GM18511 (cell line): ENCODE results near the gene SKAP1.
"Not testable (repeated sequence)": the region's sequence is repeated elsewhere in the genome, so short reads cannot be mapped to it uniquely, and the experiment has no call there.

Experiments
- ATAC-seq: cut with Tn5 transposase; IDR thresholded peaks from one replicate; pipeline ENCODE4 v1.9.1; 2021; ENCODE audit warnings: mild to moderate bottlenecking, moderate library complexity; ENCODE audit not compliant: unreplicated experiment

SKAP1 gene

DNA sequence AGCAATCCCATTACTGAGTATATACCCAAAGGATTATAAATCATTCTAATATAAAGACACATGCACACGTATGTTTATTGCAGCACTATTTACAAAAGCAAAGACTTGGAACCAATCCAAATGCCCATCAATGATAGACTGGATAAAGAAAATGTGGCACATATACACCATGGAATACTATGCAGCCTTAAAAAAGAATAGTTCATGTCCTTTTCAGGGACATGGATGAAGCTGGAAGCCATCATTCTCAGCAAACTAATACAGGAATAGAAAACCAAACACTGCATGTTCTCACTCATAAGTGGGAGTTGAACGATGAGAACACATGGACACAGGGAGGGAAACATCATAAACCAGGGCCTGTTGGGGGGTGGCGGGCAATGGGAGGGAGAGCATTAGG is 19.3 kb upstream of the SKAP1 start:
- ATAC-seq = not testable (repeated sequence)

GRCh38 chr17:48445248-48445620 is 15.2 kb upstream of the SKAP1 start:
- ATAC-seq = no peak

- ATAC-seq = no peak
Observed at GRCh38 chr17:48444516-48445247, 14.7 kb upstream of the SKAP1 start.

- no peak for ATAC-seq
Observed at GRCh38 chr17:48443712-48444111, 13.7 kb upstream of the SKAP1 start.

- no peak for ATAC-seq
Observed at GRCh38 chr17:48442819-48443218, 12.8 kb upstream of the SKAP1 start.

DNA sequence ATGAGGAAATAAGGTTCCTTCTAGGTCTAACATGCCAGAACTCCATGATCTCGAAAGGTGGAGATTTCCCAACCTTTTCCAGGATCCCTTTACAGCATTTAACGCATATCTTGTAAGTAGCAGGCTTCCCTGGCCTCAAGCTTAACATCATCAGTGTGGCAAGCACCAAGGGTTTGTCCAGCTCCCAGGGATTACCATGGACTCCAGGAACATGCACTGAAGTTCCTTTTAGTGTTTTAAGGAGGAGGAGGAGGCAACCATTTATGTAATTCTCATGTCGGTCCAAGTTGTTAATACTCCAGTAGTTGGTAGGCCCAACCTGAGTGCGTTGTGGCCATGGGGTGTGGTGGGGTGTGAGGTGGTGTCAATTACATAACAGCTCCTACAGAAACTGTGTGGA is 11.8 kb upstream of the SKAP1 start:
- no peak for ATAC-seq

DNA sequence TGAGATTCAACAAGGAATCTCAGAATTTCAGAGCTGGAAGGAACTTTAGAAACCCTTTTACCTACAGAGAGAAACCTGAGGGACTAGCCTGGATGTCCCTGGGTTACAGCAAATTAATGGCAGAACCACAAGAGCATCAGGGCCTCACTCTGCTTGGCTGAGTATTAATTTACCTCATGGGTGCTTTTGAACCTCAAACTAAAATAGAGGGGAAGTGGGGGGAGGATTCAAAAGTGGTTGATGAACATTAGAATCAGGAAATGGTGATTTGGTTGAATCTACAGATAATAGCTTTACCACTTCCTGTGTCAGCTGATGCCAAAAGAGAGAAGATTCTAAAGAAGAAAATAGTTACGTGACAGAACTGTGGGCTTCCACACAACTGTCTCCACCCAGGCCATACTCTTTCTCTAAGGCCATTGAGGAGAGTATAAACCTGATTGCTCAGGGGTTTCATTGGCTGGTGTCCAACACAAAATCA is 11.3 kb upstream of the SKAP1 start:
- ATAC-seq = peak; percentile 63

DNA sequence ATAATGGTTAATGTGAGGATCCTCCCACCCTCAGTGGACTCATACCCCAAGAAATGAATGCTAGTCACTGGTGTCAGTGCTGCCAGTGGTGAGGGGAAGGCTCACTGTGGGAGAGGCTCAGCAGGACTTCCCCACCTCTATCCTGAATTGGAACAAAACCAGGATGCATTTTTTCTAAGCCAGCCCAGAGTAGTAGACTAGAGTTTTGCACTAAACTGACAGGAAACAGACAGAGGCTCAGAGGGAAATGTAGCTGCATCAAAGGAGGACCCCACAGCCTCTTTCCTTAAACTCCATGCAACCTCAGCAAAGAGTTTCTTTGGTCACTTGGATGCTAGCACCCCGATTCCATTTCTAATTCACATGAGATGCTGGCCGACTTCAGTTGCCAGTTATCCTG is 10.7 kb upstream of the SKAP1 start:
- no peak for ATAC-seq

- no peak for ATAC-seq
Observed at GRCh38 chr17:48439875-48440505, 10.0 kb upstream of the SKAP1 start.

GRCh38 chr17:48439110-48439850 is 9.3 kb upstream of the SKAP1 start:
- ATAC-seq = peak; percentile 53

- no peak for ATAC-seq
Observed at GRCh38 chr17:48438516-48439061, 8.6 kb upstream of the SKAP1 start.

GRCh38 chr17:48433896-48434295 is 3.9 kb upstream of the SKAP1 start:
- ATAC-seq = no peak

DNA sequence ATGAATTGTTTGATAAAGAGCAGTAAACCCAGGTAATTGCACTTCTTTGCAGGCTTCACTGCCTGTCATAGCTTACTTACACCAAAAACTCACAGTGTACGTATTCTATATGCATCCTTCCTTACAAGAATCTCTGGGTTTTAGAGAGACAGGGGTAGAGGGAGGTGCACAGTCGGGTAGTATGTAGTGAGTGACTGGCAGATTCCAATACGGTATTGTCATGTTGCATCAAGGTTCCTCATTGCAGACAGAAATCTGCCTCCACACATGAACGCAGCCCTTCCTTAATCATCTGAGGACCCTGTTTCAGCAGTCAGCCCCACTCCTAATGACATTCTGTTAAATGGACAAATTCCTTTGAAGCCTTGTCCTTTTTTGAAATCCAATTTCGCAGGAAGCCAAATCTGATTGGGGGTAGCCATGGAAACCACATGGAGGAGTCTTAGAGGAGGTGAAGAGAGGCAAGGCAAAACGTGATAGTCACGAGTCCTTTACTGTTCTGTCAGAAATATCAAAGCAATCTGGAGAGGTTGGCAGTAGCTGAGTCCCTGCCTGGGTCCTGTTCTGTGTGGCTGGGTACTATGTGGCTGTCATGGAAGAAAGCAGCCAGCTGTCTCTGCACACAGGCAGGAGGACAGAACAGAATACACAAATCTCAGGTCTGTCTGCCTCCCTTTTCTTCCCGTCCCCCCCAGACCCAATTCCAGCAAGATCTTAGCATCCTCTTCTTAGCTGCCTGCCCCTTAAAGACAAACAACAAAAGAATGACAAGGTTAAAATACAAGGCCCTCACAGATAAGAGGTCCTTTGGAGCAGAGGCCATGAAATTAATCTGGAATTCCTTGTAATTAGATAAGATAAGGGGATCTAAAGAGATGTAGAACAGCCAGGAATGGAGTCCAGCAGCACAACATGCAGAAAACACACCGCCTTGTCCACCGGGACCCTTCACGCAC is 3.1 kb upstream of the SKAP1 start:
- ATAC-seq = no peak

- ATAC-seq = peak; percentile 39
Observed at GRCh38 chr17:48429156-48429555, 858 bp downstream of the SKAP1 start.

GRCh38 chr17:48427598-48427997 is 2.4 kb downstream of the SKAP1 start:
- ATAC-seq = peak; percentile 62

GRCh38 chr17:48426761-48427500 is 3.1 kb downstream of the SKAP1 start:
- no peak for ATAC-seq

GRCh38 chr17:48426019-48426665 is 3.9 kb downstream of the SKAP1 start:
- no peak for ATAC-seq

DNA sequence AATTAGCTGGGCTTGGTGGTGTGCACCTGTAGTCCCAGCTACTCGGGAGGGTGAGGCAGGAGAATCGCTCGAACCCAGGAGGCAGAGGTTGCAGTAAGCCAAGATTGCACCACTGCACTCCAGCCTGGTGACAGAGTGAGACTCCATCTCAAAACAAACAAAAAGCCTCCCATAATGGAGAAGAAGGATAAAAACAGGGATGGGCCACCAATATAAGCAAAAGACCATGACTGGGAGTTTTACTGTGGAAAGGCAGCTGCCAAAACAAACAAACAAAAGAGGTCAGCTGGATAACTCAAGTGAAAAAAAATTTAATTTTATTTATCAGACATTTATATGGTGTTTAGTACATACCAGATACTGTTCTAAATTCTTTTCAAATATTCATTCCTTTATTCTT is 8.0 kb downstream of the SKAP1 start:
- ATAC-seq = not testable (repeated sequence)

DNA sequence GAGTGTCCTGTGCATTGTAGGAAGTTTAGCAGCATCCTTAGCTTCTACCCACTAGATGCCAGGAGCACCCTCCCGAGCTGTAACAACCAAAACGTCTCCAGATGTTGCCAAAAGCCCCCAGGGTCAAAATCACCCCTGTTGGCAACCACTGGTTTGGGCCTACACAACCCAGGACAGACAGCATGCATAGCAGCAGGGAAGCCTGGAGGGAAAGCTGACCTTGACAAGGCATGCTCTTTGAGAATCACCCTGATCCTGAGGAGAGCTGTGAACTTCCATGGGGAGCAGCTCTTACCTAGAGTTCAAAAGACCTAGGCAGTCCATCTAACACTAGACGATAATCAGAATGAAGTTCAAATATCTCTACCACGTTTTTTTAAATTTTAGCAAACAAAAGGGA is 9.2 kb downstream of the SKAP1 start:
- ATAC-seq = no peak
